HepG2 (cell line): Measurements from ENCODE around the gene IGBP1. TPM values are rescaled to one million over a fixed set of nuclear protein-coding genes. Genes with fewer than 3 reads are reported as not detected.

Experiments
- ATAC-seq: fragments of 200-7000 bp; cut with Tn5 transposase; 3 replicates; pipeline ENCODE4 v1.9.1; 2020; ENCODE audit warnings: mild to moderate bottlenecking, moderate library complexity
- BruUV-seq: library from RNA; stranded (reverse); fragments of 400-500 nt; replicated peaks from 2 replicates; lab custom pipeline; 2021; lab: Mats Ljungman, UMichigan
- CTCF ChIA-PET: fragments of 300-600 bp; formaldehyde crosslinking; extraction: SDS; loops from one replicate; lab custom pipeline; 2021; ENCODE audit warnings: low total read pairs, inconsistent platforms, low intra/inter-chr PET ratio; lab: Yijun Ruan, JAX
- POLR2A ChIA-PET: fragments of 350-600 bp; sonication (Branson Sonifier 250); formaldehyde crosslinking; loops from one replicate; lab custom pipeline; 2020; ENCODE audit warnings: antibody characterized with exemption, inconsistent platforms; lab: Yijun Ruan, JAX
- DNase-seq: peaks from one replicate; pipeline ENCODE4 v3.0.0-alpha.2; 2015; ENCODE audit warnings: low spot score
- FAIRE-seq: peaks from 3 replicates; lab custom pipeline; 2011; peaks lifted over from hg19 to GRCh38; lab: Jason Lieb, UNC
- H2AFZ ChIP-seq: one replicate; pipeline ENCODE4 v1.6.1; 2011; ENCODE audit warnings: low read length, inconsistent platforms
- H3K27ac ChIP-seq: fragments of 300-600 bp; 3 replicates; pipeline ENCODE4 v1.8.0; 2011; ENCODE audit warnings: mixed run types, mild to moderate bottlenecking, mixed read lengths, low read length, inconsistent platforms; ENCODE audit not compliant: insufficient read depth; ENCODE audit errors: extremely low read length
- H3K27me3 ChIP-seq, 2 experiments: fragments of 200-600 bp in 1 of 2; 2 replicates in 1 of 2; 3 replicates in 1 of 2; pipeline versions ENCODE4 v1.6.0 to v1.8.0; 2011; ENCODE audit warnings: low read length in 2 of 2, mild to moderate bottlenecking in 2 of 2, moderate library complexity in 2 of 2, inconsistent platforms in 1 of 2; ENCODE audit not compliant: insufficient read depth in 2 of 2, control insufficient read depth in 1 of 2
- H3K36me3 ChIP-seq, 2 experiments: fragments of 200-600 bp in 1 of 2; replicated peaks in 1 of 2; 2 replicates in 1 of 2; 3 replicates in 1 of 2; pipeline versions ENCODE4 v1.5.1 to v1.8.0; 2011; ENCODE audit warnings: low read length in 2 of 2, inconsistent platforms in 1 of 2; ENCODE audit not compliant: insufficient read depth in 2 of 2, control insufficient read depth in 1 of 2
- H3K4me1 ChIP-seq: 2 replicates; pipeline ENCODE4 v1.5.1; 2012; ENCODE audit warnings: low read length, inconsistent platforms; ENCODE audit not compliant: insufficient read depth
- H3K4me2 ChIP-seq: 2 replicates; pipeline ENCODE4 v1.6.0; 2011; ENCODE audit warnings: low read depth, low read length, inconsistent platforms
- H3K4me3 ChIP-seq, 3 experiments: fragments of 200-600 bp in 1 of 3; sonication (generic), shearing (Covaris generic) in 1 of 3; replicated peaks in 1 of 3; 2 replicates each; pipeline ENCODE4 v1.5.1; 2011 to 2016; ENCODE audit warnings: low read length in 3 of 3, inconsistent platforms in 2 of 3, low read depth in 2 of 3, mild to moderate bottlenecking in 2 of 3, control low read depth in 1 of 3, mixed read lengths in 1 of 3; ENCODE audit not compliant: insufficient read depth in 1 of 3
- H3K79me2 ChIP-seq: one replicate; pipeline ENCODE4 v1.6.1; 2011; ENCODE audit warnings: low read length, inconsistent platforms; ENCODE audit not compliant: insufficient read depth
- H3K9ac ChIP-seq: 2 replicates; pipeline ENCODE4 v1.6.0; 2011; ENCODE audit warnings: mild to moderate bottlenecking, low read depth, low read length, inconsistent platforms; ENCODE audit not compliant: insufficient read depth
- H3K9me3 ChIP-seq: 2 replicates; pipeline ENCODE4 v1.5.1; 2012; ENCODE audit warnings: mild to moderate bottlenecking, low read length
- H4K20me1 ChIP-seq: 2 replicates; pipeline ENCODE4 v1.6.0; 2011; ENCODE audit warnings: inconsistent platforms, mild to moderate bottlenecking, low read length, moderate library complexity; ENCODE audit not compliant: insufficient read depth
- DPF2 ChIP-seq: sonication (generic); formaldehyde crosslinking; IDR thresholded peaks from 2 replicates; pipeline ENCODE4 v1.4.0; 2020; ENCODE audit warnings: mild to moderate bottlenecking, low read depth, missing genetic modification reagents, borderline replicate concordance
- HNF4G ChIP-seq, 2 experiments: sonication (generic) in 1 of 2; formaldehyde crosslinking in 1 of 2; IDR thresholded peaks; 2 replicates each; pipeline versions ENCODE4 v1.4.0 to v1.6.1; 2011 to 2020; ENCODE audit warnings: borderline replicate concordance in 2 of 2, low read depth in 2 of 2, mild to moderate bottlenecking in 2 of 2, low read length in 1 of 2, missing genetic modification reagents in 1 of 2, moderate library complexity in 1 of 2
- HNRNPUL1 ChIP-seq: fragments of 200-400 bp; formaldehyde crosslinking; IDR thresholded peaks from 2 replicates; pipeline ENCODE4 v1.6.1; 2017; ENCODE audit warnings: low read depth, mild to moderate bottlenecking, low read length, moderate library complexity
- MAFK ChIP-seq, 2 experiments: IDR thresholded peaks in 1 of 2; conservative IDR thresholded peaks in 1 of 2; 2 replicates each; pipeline ENCODE4 v1.6.1; 2011; ENCODE audit warnings: improper control_type of control experiment in 2 of 2, low read length in 2 of 2
- MXD1 ChIP-seq: sonication (generic); formaldehyde crosslinking; IDR thresholded peaks from 2 replicates; pipeline ENCODE4 v1.4.0; 2020; ENCODE audit warnings: mild to moderate bottlenecking, missing genetic modification reagents
- NFATC3 ChIP-seq: sonication (generic); formaldehyde crosslinking; IDR thresholded peaks from 2 replicates; pipeline ENCODE4 v1.5.1; 2020; ENCODE audit warnings: mild to moderate bottlenecking, missing genetic modification reagents
- PCBP1 ChIP-seq: fragments of 200-400 bp; formaldehyde crosslinking; IDR thresholded peaks from 2 replicates; pipeline ENCODE4 v1.6.1; 2017; ENCODE audit warnings: mild to moderate bottlenecking, low read depth, low read length, borderline replicate concordance
- RAD21 ChIP-seq: fragments of 450-650 bp; formaldehyde crosslinking; IDR thresholded peaks from 2 replicates; pipeline ENCODE4 v1.5.0; 2020; ENCODE audit warnings: mild to moderate bottlenecking
- REXO4 ChIP-seq: sonication (generic); formaldehyde crosslinking; IDR thresholded peaks from 2 replicates; pipeline ENCODE4 v1.8.0; 2022; ENCODE audit warnings: missing genetic modification reagents, mild to moderate bottlenecking, borderline replicate concordance
- ZBTB10 ChIP-seq: sonication (generic); formaldehyde crosslinking; IDR thresholded peaks from 2 replicates; pipeline ENCODE4 v1.4.0; 2020; ENCODE audit warnings: missing genetic modification reagents, borderline replicate concordance
- ZNF547 ChIP-seq: sonication (generic); formaldehyde crosslinking; IDR thresholded peaks from 2 replicates; pipeline ENCODE4 v1.5.1; 2020; ENCODE audit warnings: mild to moderate bottlenecking, missing genetic modification reagents
- ZNF672 ChIP-seq: sonication (generic); formaldehyde crosslinking; IDR thresholded peaks from 2 replicates; pipeline ENCODE4 v1.8.1; 2022; ENCODE audit warnings: missing genetic modification reagents
- ZNF772 ChIP-seq: sonication (generic); formaldehyde crosslinking; IDR thresholded peaks from 2 replicates; pipeline ENCODE4 v1.5.0; 2020; ENCODE audit warnings: mild to moderate bottlenecking, missing genetic modification reagents
- WGBS: methylation state at CpG from one replicate; pipeline ENCODE4 v1.1.6; 2017; ENCODE audit warnings: low lambda C conversion rate; 5-methylcytosine and 5-hydroxymethylcytosine counted together
- in situ Hi-C: cut with HindIII; loops from 2 replicates; pipeline ENCODE4 v1.10.0; 2017; ENCODE audit warnings: low pct_unique_long_range_greater_than_20kb; ENCODE audit not compliant: extremely low pct_ligation_motif_present
- intact Hi-C: fragments of 100-400 bp; cut with micrococcal nuclease; formaldehyde crosslinking; loops from one replicate; pipeline ENCODE4 v1.10.0; 2022; ENCODE audit not compliant: unreplicated experiment
- polyA plus RNA-seq, 8 experiments: library from polyadenylated mRNA; depleted of rRNA in 3 of 8; stranded (reverse) in 7 of 8; unstranded in 1 of 8; fragments of >200 nt; fragmentation: Illumina TruSeq in 4 of 8; extraction: Trizol in 4 of 8; gene quantifications; 2 replicates each; pipeline versions ENCODE4 v1.2.1 to v1.2.3, GENCODE V29; 2011 to 2016; ENCODE audit warnings: low read depth in 4 of 8, missing spikeins in 1 of 8, mixed read lengths in 1 of 8; ENCODE audit not compliant: insufficient read depth in 1 of 8
- total RNA-seq, 5 experiments: library from RNA; depleted of rRNA; stranded (reverse); fragments of >200 nt; fragmentation: Illumina TruSeq; extraction: Trizol; gene quantifications; 2 replicates each; pipeline ENCODE4 v1.2.3, GENCODE V29; 2016; ENCODE audit warnings: low read depth in 1 of 5
- TF ChIP-seq, protein P1 (sequence below): sonication (generic); formaldehyde crosslinking; IDR thresholded peaks from 2 replicates; pipeline ENCODE4 v1.4.0; 2020; ENCODE audit warnings: missing genetic modification reagents

IGBP1 gene
- total and polyA plus RNA-seq, 2 of the 13 experiments (the other 11 are each of a cell fraction or from before 2014, with no cell fraction given), result 59.3 to 103 TPM

DNA sequence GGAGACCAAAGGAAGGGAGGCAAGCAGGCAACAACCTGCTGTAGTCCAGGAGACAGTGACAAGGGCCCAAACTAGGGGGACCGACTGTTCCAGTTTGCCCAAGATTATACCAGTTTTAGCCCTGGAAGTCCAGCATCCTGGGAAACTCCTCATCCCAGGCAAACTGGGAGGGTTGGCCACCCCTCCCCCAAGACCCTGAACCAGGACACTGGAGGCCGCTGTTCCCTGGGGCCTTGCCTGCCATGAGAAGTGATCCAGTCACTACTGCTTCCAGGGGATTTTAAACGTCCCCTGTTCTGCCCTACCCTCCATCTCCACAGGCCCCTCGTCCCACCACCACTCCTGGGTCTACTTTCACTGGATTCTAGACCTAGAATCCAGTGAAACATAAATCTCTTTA, 39.7 kb downstream of the IGBP1 start (continued):
- TF ChIP-seq, protein P1, sequence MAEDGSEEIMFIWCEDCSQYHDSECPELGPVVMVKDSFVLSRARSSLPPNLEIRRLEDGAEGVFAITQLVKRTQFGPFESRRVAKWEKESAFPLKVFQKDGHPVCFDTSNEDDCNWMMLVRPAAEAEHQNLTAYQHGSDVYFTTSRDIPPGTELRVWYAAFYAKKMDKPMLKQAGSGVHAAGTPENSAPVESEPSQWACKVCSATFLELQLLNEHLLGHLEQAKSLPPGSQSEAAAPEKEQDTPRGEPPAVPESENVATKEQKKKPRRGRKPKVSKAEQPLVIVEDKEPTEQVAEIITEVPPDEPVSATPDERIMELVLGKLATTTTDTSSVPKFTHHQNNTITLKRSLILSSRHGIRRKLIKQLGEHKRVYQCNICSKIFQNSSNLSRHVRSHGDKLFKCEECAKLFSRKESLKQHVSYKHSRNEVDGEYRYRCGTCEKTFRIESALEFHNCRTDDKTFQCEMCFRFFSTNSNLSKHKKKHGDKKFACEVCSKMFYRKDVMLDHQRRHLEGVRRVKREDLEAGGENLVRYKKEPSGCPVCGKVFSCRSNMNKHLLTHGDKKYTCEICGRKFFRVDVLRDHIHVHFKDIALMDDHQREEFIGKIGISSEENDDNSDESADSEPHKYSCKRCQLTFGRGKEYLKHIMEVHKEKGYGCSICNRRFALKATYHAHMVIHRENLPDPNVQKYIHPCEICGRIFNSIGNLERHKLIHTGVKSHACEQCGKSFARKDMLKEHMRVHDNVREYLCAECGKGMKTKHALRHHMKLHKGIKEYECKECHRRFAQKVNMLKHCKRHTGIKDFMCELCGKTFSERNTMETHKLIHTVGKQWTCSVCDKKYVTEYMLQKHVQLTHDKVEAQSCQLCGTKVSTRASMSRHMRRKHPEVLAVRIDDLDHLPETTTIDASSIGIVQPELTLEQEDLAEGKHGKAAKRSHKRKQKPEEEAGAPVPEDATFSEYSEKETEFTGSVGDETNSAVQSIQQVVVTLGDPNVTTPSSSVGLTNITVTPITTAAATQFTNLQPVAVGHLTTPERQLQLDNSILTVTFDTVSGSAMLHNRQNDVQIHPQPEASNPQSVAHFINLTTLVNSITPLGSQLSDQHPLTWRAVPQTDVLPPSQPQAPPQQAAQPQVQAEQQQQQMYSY (CRISPR knock-in tag), result no peak
- TF ChIP-seq ZNF772 (CRISPR knock-in tag) (no peak), ZNF547 (CRISPR knock-in tag) (no peak), RAD21 (no peak)
- TF ChIP-seq, all 625 proteins: peak for 0

GRCh38 chrX:70174754-70175153, 41.5 kb downstream of the IGBP1 start:
- Histone ChIP-seq H3K27me3 (no peaks in the 10 kb centered on the region), H3K27ac (no peak overlapping the region), H3K9ac (no peak overlapping the region), H3K79me2 (no peaks in the 10 kb centered on the region), H3K4me1 (no peaks in the 10 kb centered on the region), H3K36me3 (no peaks in the 10 kb centered on the region), H2AFZ (no peak overlapping the region), H3K4me3 (no peak overlapping the region), H3K4me2 (no peak overlapping the region), H3K9me3 (no peaks in the 10 kb centered on the region), H4K20me1 (no peaks in the 10 kb centered on the region)
- DNase-seq, result no peak
- no peak for FAIRE-seq
- 7% methylated on average over 1 of the region's 4 CpGs for WGBS
- in situ Hi-C loops (no loop called here), intact Hi-C loops (no loop called here)
- no peak for ATAC-seq
- no TSS peak for BruUV-seq
- ChIA-PET POLR2A (no interaction called here), CTCF (no interaction called here)
- TF ChIP-seq HNRNPUL1 (no peak), ZBTB10 (no peak), DPF2 (CRISPR knock-in tag) (no peak), MAFK (conservative IDR thresholded peaks at IDR 0.05 in 1 of 2, IDR thresholded peaks at IDR 0.05 in 1 of 2; ENCODE audit: low read length in 2 of 2) (no peak), MXD1 (CRISPR knock-in tag) (no peak), NFATC3 (no peak), PCBP1 (no peak), HNF4G (IDR thresholded peaks at IDR 0.05; ENCODE audit: borderline replicate concordance, low read depth, low read length) (no peak), HNF4G (CRISPR knock-in tag; IDR thresholded peaks at IDR 0.05; ENCODE audit: borderline replicate concordance, low read depth) (no peak), ZNF672 (CRISPR knock-in tag) (no peak), REXO4 (CRISPR knock-in tag) (no peak)
